Measurements from ENCODE around the gene PKN1. TPM values are rescaled to one million over a fixed set of nuclear protein-coding genes. Genes with fewer than 3 reads are reported as not detected.

Gene PKN1
- total and polyA plus RNA-seq, 9 of the 15 experiments (the other 6 are each of a cell fraction or from before 2014, with no cell fraction given), result 0.30 to 228 (median 77.5) TPM

DNA sequence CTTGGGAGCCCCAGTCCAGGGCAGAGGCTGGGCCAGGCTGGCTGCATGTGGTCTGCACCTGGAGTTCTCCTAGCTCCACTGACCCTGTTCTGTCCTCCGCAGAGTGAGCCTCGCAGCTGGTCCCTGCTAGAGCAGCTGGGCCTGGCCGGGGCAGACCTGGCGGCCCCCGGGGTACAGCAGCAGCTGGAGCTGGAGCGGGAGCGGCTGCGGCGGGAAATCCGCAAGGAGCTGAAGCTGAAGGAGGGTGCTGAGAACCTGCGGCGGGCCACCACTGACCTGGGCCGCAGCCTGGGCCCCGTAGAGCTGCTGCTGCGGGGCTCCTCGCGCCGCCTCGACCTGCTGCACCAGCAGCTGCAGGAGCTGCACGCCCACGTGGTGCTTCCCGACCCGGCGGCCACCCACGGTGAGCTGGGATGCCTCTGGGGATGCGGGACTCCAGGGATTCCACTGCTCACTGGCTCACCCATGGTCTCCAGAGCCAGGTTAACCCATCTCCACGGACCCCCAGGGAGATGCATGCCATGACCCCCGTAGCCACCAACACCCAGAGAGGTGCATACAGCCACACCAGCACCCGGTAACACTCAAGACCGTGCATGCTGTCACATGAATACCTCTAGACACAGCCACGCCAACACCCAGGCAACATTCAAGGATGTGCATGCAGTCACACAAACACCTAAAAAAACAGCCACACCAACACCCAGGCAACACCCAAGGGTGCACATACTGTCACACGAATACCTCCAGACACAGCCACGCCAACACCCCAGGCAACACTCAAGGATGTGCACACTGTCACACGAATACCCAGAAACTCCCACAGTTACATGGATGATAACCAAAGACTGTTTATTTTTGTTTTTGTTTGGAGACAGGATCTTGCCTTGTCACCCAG is 8.2 kb downstream of the PKN1 start:
- intact Hi-C loops (cut with micrococcal nuclease), result no loop called here
- peaks cover 51% of the 10 kb centered on the region for H3K79me2 ChIP-seq (ENCODE audit: control insufficient read depth, insufficient read depth, low read length)
- no peak overlapping the region; the same call in 1 of the 2 replicates for H3K4me2 ChIP-seq (ENCODE audit: insufficient read depth, low read length)
- ATAC-seq (no peak), DNase-seq (ENCODE audit: extremely low read depth in 1 of 4, low spot score in 3 of 4) (no peak), FAIRE-seq (no peak)
- no peaks in the 10 kb centered on the region for H3K9me1 ChIP-seq (ENCODE audit: control insufficient read depth, insufficient read depth, low read length)
- CTCF ChIA-PET (ENCODE audit: low intra/inter-chr PET ratio), result no interaction called here
- H2AFZ ChIP-seq (ENCODE audit: low read depth, low read length), result no peak overlapping the region
- POLR2A ChIA-PET, result interaction anchor here (0.6 to 2.3 kb wide), 4 partner anchors 9 to 310 kb away, joined by 3 to 8 read pairs (median 3); no protein-coding TSS in a partner anchor
- H3K9ac ChIP-seq (ENCODE audit: insufficient read depth in 1 of 2, low read depth in 2 of 2, low read length in 2 of 2), result peak overlapping the region in 1 of 2 experiments; percentile 84; a peak in 2 of 4 replicates
- H3K4me3 ChIP-seq, result peak overlapping the region; percentile 43; the same call in 1 of the 2 replicates
- WGBS (ENCODE audit: insufficient coverage, low coverage, missing lambda C conversion rate), result 92% methylated on average over 20 of the region's 34 CpGs
- no TSS peak for BruUV-seq (replicated peaks)
- H3K9me3 ChIP-seq (replicated peaks; ENCODE audit: control insufficient read depth, insufficient read depth, low read depth, low read length), result no peaks in the 10 kb centered on the region; the same call in 1 of the 2 replicates
- no peaks in the 10 kb centered on the region for H3K27me3 ChIP-seq (ENCODE audit: control insufficient read depth in 2 of 2, insufficient read depth in 2 of 2, low read length in 2 of 2)
- peak; percentile 61 for TF ChIP-seq POLR2G (IDR thresholded peaks at IDR 0.05; ENCODE audit: low read depth, low read length)
- TF ChIP-seq RBFOX2 (IDR thresholded peaks at IDR 0.05; ENCODE audit: low read depth, low read length), result peak; percentile 61
- peak; percentile 17 for TF ChIP-seq WHSC1 (IDR thresholded peaks at IDR 0.05; ENCODE audit: low read length)
- no peak for TF ChIP-seq TCFL5 (CRISPR knock-in tag; conservative IDR thresholded peaks at IDR 0.05)
- TF ChIP-seq, protein P1, sequence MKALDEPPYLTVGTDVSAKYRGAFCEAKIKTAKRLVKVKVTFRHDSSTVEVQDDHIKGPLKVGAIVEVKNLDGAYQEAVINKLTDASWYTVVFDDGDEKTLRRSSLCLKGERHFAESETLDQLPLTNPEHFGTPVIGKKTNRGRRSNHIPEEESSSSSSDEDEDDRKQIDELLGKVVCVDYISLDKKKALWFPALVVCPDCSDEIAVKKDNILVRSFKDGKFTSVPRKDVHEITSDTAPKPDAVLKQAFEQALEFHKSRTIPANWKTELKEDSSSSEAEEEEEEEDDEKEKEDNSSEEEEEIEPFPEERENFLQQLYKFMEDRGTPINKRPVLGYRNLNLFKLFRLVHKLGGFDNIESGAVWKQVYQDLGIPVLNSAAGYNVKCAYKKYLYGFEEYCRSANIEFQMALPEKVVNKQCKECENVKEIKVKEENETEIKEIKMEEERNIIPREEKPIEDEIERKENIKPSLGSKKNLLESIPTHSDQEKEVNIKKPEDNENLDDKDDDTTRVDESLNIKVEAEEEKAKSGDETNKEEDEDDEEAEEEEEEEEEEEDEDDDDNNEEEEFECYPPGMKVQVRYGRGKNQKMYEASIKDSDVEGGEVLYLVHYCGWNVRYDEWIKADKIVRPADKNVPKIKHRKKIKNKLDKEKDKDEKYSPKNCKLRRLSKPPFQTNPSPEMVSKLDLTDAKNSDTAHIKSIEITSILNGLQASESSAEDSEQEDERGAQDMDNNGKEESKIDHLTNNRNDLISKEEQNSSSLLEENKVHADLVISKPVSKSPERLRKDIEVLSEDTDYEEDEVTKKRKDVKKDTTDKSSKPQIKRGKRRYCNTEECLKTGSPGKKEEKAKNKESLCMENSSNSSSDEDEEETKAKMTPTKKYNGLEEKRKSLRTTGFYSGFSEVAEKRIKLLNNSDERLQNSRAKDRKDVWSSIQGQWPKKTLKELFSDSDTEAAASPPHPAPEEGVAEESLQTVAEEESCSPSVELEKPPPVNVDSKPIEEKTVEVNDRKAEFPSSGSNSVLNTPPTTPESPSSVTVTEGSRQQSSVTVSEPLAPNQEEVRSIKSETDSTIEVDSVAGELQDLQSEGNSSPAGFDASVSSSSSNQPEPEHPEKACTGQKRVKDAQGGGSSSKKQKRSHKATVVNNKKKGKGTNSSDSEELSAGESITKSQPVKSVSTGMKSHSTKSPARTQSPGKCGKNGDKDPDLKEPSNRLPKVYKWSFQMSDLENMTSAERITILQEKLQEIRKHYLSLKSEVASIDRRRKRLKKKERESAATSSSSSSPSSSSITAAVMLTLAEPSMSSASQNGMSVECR (CRISPR knock-in tag; IDR thresholded peaks at IDR 0.05), result 0 out of 2 replicates have a peak, but pooled peaks have one; percentile 14
- H3K27ac ChIP-seq (ENCODE audit: extremely low read depth, low read depth, low read length), result peak overlapping the region; percentile 63; the same call in 1 of the 3 replicates
- peaks cover 66% of the 10 kb centered on the region for H3K36me3 ChIP-seq (ENCODE audit: control insufficient read depth, insufficient read depth, low read length)
- H3K4me1 ChIP-seq (replicated peaks in 1 of 2; ENCODE audit: control insufficient read depth in 2 of 2, insufficient read depth in 2 of 2, low read length in 2 of 2), result peaks cover 11 to 32% of the 10 kb centered on the region in 2 experiments
- 0 out of 2 replicates have a peak, but pooled peaks cover 3% of the 10 kb centered on the region for H4K20me1 ChIP-seq (replicated peaks; ENCODE audit: control insufficient read depth, insufficient read depth, low read length)
- in situ Hi-C loops (cut with MboI), result no loop called here
